ENCODE measurements around the gene NAXD.
A peak's percentile ranks its signal among the peaks of the same experiment; 100 is the strongest.

- TF ChIP-seq POLR2AphosphoS5 (IDR thresholded peaks at IDR 0.05; ENCODE audit: low read length) (no peak), TCF12 (IDR thresholded peaks at IDR 0.05; ENCODE audit: low read depth, low read length) (no peak), POLR2A (IDR thresholded peaks at IDR 0.05; ENCODE audit: low read depth, low read length) (peak; percentile 37; the same call in 1 of the 2 replicates), KDM1A (IDR thresholded peaks at IDR 0.05; ENCODE audit: borderline replicate concordance) (no peak), CTCF (IDR thresholded peaks at IDR 0.05 in 2 of 3, conservative IDR thresholded peaks at IDR 0.05 in 1 of 3; ENCODE audit: control insufficient read depth in 2 of 3, extremely low read depth in 1 of 3, insufficient read depth in 1 of 3, low read depth in 3 of 3, low read length in 3 of 3) (no peak), CHD1 (IDR thresholded peaks at IDR 0.05; ENCODE audit: low read depth, low read length) (no peak), PRDM15 (CRISPR knock-in tag; IDR thresholded peaks at IDR 0.05) (no peak), E4F1 (IDR thresholded peaks at IDR 0.05; ENCODE audit: borderline replicate concordance, partially characterized antibody) (no peak), SIX5 (IDR thresholded peaks at IDR 0.05; ENCODE audit: low read depth, low read length, severe bottlenecking) (no peak), SRF (IDR thresholded peaks at IDR 0.05; ENCODE audit: low read depth in 2 of 2, low read length in 2 of 2) (no peak), BCL3 (IDR thresholded peaks at IDR 0.05; ENCODE audit: borderline replicate concordance, insufficient read depth, low read depth, low read length, poor library complexity, severe bottlenecking) (no peak), RFX5 (IDR thresholded peaks at IDR 0.05; ENCODE audit: low read depth, low read length) (no peak), ZNF384 (IDR thresholded peaks at IDR 0.05; ENCODE audit: borderline replicate concordance, low read depth, low read length) (no peak), ASH2L (IDR thresholded peaks at IDR 0.05; ENCODE audit: borderline replicate concordance, low read depth) (no peak)
Observed at GRCh38 chr13:110651726-110652230, 36.4 kb downstream of the NAXD start.
